Islet precursor cell (in vitro differentiated cells): Measurements from ENCODE around the gene VARS2.

Source experiments
- DNase-seq: peaks from one replicate; pipeline ENCODE4 v3.0.0-alpha.2; 2018

VARS2 gene

GRCh38 chr6:30914076-30914853, at the start of gene VARS2:
TSS of gene VARS2 (plus strand) at chr6:30914238. CDS start at chr6:30914837, 599 bp downstream.
- DNase-seq: peak; percentile 96

GRCh38 chr6:30864325-30864724, 49.7 kb upstream of the VARS2 start:
- peak; percentile 26 for DNase-seq

- DNase-seq: peak; percentile 35
Measured at GRCh38 chr6:30869241-30869749, 44.7 kb upstream of the VARS2 start.

GRCh38 chr6:30870546-30870945, 43.5 kb upstream of the VARS2 start:
- DNase-seq: peak; percentile 15

GRCh38 chr6:30871592-30872183, 42.4 kb upstream of the VARS2 start:
- DNase-seq: no peak

- DNase-seq: peak; percentile 1
Measured at GRCh38 chr6:30873137-30873640, 40.8 kb upstream of the VARS2 start.

- peak; percentile 2 for DNase-seq
Measured at GRCh38 chr6:30873795-30874194, 40.2 kb upstream of the VARS2 start.

- DNase-seq: no peak
Measured at GRCh38 chr6:30875244-30876038, 38.6 kb upstream of the VARS2 start.

GRCh38 chr6:30876039-30876730, 37.9 kb upstream of the VARS2 start:
- DNase-seq: no peak

GRCh38 chr6:30877419-30878262, 36.4 kb upstream of the VARS2 start:
- DNase-seq: peak; percentile 89

- no peak for DNase-seq
Measured at GRCh38 chr6:30879684-30880427, 34.2 kb upstream of the VARS2 start.

GRCh38 chr6:30880698-30881252, 33.3 kb upstream of the VARS2 start:
- no peak for DNase-seq

GRCh38 chr6:30881392-30882203, 32.4 kb upstream of the VARS2 start:
- DNase-seq: peak; percentile 68

- DNase-seq: no peak
Measured at GRCh38 chr6:30882204-30882758, 31.8 kb upstream of the VARS2 start.

GRCh38 chr6:30882759-30883684, 31.0 kb upstream of the VARS2 start:
- DNase-seq: peak; percentile 95

- DNase-seq: peak; percentile 85
Measured at GRCh38 chr6:30883685-30884520, 30.1 kb upstream of the VARS2 start, which contains the start of gene DDR1. TSS of gene DDR1 (plus strand) at chr6:30884519. CDS start at chr6:30888730, 4,211 bp downstream.
